HG02981 (cell line): ENCODE data around the gene CDK9.

ENCODE experiments used
- ATAC-seq: cut with Tn5 transposase; IDR thresholded peaks from one replicate; pipeline ENCODE4 v1.9.1; 2021; ENCODE audit warnings: mild to moderate bottlenecking, moderate library complexity; ENCODE audit not compliant: unreplicated experiment

CDK9 gene

DNA sequence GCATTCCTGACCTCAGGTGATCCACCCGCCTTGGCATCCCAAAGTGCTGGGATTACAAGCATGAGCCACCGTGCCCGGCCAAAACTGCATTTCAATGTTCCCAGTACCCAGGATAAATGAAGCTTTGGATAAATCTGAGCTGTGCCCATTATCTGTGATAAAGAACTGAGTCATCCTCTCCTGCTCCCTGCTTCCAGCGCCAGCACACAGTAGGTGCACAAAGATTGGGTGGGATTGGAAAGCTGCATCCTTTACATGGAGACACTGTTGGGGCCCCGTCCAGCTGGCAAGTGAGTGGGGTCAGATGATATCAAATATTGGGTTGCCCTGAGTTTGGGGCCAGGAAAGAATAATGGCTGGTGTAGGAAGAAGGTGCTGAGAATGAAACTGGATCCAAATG, 24.8 kb upstream of the CDK9 start:
- ATAC-seq, result no peak

DNA sequence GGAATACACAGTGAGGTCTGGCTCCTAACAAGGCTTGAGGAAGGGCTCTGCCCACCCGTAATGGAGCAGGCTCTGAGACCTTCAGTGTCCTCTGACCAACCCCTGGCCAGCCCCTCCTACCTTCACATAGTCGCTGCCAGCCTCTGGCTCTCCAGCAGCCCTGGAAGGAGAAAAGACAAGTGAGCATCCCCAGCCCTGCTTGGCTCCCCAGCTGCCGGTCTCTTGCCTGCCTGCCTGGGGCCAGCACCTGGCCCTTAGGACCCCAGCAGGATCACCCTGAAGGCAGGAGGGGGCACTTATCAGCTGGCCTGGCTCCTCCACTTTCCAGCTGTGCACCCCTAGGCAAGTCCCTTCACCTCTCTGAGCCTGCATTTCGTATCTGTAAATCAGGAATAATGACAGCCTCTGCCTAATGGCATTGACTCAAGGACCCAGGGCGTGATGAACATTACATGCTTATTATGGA, 24.3 kb upstream of the CDK9 start:
- no peak for ATAC-seq

DNA sequence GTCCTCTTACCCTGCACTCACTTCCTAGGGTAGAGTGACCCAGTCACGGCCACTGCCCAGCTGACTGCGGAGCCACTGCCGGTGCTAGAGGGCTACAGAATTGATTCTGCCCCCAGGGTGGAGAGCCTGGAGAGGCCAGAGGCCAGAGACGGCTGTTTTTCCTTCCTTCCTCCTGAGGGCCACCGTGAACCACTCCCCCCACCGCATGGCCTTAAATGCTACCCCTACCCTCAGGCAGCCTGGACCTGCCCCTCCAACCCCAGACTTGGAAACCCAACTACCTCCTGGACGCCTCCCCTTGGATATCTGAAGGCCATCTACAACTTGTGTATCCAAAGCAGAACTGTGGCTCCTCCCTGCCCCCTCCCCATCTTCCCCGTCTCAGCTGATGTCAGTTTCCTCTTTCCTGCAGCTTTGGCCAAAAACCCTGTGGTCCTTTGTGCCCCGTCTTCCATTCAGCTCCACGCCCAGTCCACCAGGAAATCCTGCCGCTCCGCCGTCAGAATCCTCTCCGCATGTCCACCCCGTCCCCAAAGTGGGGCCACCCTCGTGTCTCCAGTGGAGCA, 23.6 kb upstream of the CDK9 start:
- ATAC-seq, result no peak

- no peak for ATAC-seq
Observed at GRCh38 chr9:127763918-127764384, 21.9 kb upstream of the CDK9 start.

GRCh38 chr9:127765418-127765817, 20.4 kb upstream of the CDK9 start:
- no peak for ATAC-seq

DNA sequence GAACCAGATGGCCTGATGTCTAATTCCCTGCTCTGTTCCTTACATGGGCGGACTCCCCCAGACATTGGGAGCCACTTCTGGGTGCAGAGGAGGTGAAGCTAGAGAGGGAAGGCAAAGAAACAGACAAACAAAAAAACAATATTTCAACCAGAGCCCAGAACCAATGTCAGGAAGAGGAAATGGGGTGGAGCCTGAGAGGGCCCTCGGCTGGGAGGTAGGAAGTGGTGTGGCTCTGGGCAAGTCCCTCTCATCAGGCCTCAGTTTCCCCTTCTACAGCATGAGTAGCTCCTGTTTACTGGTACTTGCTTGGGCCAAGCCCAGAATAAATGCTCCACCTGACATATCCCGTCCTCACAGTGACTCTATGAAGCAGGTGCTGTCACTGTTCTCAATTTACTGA, 18.4 kb upstream of the CDK9 start:
- no peak for ATAC-seq

DNA sequence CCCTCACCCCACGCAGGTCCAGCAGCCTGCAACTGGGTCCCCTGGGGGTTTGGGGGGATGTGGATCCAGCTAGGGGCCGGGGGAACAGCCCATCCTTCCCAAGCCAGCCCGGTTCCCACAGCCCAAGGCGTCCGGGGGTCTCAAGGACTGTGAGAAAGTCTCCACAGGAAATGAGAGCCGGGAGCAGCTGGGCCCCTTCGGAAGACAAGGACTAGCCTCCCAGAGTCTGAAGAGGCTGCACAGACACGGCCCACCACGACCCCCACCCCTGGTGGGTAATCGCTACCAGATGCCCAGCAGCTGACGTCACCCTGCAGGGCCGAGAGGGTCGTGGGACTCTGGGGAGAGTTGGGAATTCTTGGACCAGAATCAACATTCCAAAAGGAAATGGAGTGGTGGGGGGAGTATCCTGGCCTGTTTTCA, 17.9 kb upstream of the CDK9 start:
- no peak for ATAC-seq

- no peak for ATAC-seq
Observed at GRCh38 chr9:127768698-127769097, 17.1 kb upstream of the CDK9 start.

- ATAC-seq, result no peak
Observed at GRCh38 chr9:127769101-127769500, 16.7 kb upstream of the CDK9 start.

DNA sequence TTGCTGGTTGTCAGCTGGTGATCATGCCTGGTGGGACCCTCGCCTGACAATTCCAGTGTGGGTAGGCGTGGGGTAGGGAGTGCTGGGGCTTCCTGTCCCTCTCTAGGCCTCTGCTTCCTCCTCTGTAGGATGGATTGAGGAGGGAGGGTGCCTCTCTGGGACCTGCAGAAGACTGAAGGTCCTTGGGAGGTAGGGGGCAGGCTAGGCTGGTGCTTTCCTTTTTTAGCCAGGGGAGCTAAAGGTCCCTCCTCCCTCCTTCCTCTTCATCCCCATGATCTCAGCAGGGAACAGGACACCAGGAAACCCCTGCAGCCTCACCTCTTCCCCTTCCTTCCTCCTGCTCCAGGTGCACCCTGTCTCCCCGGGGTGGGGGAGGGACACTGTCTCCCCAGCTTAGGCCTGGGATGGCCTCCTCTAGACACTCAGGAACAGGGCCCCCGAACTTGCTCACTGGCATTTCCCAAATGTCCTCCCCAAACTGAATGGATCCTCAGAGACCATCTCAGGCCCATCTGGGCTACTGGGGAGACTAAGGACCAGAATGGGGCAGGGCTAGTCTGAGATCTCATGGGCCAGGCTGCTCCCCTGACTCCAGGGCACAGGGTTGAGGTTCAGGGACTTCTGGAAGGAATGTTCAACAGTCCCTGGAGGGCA, 15.8 kb upstream of the CDK9 start:
- ATAC-seq, result no peak

GRCh38 chr9:127770583-127770904, 15.3 kb upstream of the CDK9 start:
- no peak for ATAC-seq

DNA sequence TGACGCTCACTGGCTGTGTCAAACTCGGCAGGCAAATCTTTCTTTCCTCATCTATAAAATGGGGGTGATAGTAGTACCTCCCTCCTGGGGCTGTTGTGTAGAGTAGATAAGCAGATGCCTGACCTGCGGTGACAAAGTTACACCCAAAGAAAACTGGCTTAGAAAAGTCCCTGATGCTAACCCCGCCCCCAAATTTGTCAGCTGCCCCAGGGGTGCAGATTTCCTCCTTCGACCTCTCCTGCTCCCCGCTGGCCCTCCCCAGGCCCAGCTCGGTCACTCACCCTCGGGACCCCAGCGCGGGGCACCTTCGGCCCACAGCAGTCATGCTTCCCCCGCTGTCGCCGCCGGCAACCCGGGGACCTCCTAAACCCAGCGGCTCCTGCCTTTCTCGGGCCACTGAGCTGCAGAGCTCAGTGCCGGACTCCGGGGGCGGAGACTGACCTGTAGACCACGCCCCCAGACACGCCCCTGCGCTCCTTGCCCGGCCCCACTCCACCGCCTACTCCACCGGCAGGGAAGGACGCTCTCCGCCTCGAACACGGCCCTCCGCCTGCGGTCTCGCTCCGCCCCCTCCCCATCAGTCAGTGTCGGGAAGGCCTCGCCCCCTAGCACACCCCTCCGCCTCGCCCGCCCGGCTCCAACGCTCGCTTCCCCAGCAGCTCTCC, 14.8 kb upstream of the CDK9 start:
- peak; percentile 85 for ATAC-seq

DNA sequence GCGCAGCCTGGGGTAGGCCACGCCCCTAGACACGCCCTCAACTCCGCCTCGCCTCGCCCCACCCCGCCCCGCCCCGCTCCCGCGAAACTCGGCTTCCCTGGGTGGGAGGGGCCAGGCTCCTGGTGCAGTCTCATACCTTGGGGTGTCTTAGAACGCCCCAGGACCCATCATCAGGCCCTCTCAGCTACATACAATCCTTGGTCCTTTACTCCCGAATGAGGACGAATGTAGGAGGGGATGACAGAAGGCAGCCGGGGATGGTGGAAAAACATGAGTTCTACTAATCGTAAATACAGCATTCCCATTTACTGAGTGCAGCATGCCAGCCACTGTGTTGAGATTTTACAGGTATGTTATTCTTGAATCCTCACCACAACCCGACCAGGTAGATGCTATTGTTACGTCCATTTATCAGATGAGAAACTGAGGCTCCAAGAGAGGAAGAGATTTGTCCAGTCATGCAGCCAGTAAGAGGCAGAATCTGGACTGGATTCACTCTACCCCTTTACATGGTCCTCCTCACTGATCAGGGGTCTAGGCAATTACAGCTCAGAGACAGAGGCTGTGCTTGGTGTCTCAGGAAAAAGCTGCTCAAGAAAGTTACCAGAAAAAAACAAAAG, 14.2 kb upstream of the CDK9 start:
- ATAC-seq, result no peak

GRCh38 chr9:127772603-127773002, 13.2 kb upstream of the CDK9 start:
- no peak for ATAC-seq

GRCh38 chr9:127773272-127773671, 12.6 kb upstream of the CDK9 start:
- no peak for ATAC-seq

DNA sequence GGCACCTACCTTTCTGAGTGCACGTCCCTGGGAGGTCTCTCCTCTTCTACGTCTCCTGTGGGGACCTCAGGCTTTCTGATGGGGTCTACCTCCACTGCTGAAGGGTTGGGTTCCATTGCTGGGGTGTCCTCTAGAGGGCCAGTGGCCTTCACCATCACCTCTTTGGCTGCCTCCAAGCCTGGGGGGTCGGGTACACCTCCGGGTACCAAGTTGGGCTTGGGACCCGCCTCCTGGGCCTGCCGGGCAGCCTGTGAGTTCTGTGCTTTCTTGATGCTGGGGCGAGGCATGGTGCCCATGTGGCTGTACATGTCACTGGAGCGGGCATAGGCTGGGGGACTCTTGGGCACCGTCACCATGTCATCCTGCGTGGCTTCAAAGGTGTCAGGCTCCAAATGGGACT, 11.9 kb upstream of the CDK9 start:
- ATAC-seq, result no peak

GRCh38 chr9:127776195-127776923, 9.5 kb upstream of the CDK9 start:
- no peak for ATAC-seq

DNA sequence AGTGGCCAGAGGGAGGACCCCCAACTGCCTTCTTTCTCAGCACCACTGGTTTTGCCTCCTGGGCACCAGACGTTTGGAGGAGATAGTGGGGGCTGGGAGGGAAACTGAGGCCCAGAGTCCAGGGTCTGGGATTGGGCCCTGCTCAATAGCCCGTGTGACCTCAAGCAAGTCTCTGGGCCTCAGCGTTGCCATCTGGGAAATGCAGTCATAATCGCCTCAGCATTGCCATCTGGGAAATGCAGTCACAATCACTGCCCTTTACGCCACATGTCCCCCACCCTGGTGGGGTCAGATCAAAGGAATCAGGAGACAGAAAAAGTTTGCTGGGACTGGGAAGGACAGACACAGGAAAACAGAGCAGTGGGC, 8.9 kb upstream of the CDK9 start:
- no peak for ATAC-seq

DNA sequence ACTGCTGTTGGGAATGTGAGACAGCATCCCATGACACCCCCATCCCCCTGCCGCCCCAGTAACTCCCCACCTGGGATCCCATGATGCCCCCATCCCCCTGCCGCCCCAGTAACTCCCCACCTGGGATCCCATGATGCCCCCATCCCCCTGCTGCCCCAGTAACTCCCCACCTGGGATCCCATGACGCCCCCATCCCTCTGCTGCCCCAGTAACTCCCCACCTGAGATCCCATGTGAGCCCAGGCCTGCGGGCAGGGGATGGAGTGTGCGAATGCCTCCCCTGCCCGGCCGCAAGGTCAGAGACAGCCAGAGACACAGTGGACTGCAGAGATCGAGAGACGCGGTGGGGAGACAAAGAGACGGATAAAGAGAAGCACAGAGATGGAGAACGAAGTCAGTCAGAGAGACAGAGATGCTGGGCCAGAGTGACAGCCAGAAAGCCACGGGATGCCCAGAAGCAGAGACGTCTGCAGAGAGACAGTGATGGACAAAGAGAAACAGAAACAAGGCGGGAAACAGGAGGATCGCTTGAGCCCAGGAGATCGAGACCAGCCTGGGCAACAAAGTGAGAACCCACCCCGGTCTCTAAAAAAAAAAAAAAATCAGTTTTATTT, 8.4 kb upstream of the CDK9 start:
- no peak for ATAC-seq

DNA sequence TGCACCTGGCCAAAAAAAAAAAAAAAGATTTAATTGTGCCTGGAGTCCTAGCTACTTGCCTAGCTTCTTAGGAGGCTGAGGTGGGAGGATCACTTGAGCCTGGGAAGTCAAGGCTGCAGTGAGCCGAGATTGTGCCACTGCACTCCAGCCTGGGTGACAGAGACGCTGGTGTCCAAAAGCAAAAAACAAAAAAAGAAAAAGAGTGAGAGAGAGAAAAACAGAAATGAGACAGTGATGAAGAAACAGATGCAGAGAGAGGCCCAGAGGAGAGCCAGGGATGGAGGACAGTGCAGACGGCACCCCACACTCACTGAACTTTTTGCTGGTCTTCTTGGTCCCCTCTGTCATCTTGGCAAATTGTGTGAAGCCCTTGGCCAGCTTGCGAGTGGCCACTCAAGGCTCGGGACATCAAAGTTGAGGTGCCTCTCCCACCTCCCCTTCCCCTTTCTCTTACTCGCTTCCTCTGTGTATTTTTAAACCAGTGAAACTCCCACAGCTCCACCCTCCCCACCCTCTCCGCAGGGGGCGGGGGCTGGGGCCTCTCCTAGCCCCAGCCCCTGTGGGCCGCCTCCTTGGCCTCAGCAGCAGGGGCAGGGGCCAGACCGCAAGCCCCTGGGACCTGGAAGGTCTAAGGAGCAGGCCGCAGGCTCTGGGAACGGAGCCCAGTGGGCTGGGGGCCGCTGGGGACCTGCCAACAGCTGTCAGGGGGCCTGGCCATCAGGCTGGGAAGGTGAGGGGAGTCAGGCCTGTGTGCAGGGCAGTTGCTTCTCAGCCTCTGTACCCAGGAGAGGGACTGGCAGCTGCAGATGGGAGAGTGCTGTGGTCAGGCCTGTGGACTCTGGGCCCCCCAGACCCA, 7.3 kb upstream of the CDK9 start, which contains the start of gene SH2D3C:
Gene SH2D3C (minus strand): TSS at position 387 of the 856 bp plus-strand sequence. CDS start 39 bp downstream, at position 348.
- peak; percentile 2 for ATAC-seq
